Keratinocyte (primary cell): Measurements from ENCODE around the gene PCBD1. TPM values are rescaled to one million over a fixed set of nuclear protein-coding genes. Genes with fewer than 3 reads are reported as not detected.

Source experiments
- DNase-seq: peaks from one replicate; pipeline ENCODE4 v3.0.0-alpha.2; 2011; ENCODE audit warnings: low read depth, missing footprints, low spot score
- FAIRE-seq: peaks from 2 replicates; lab custom pipeline; 2011; peaks lifted over from hg19 to GRCh38; lab: Jason Lieb, UNC
- H2AFZ ChIP-seq: 2 replicates; pipeline ENCODE4 v1.6.0; 2012; ENCODE audit warnings: low read length, control low read depth, inconsistent platforms; ENCODE audit not compliant: control insufficient read depth
- H3K27ac ChIP-seq: 2 replicates; pipeline ENCODE4 v1.5.1; 2011; ENCODE audit warnings: low read length; ENCODE audit not compliant: control insufficient read depth, insufficient read depth
- H3K27me3 ChIP-seq: 3 replicates; pipeline ENCODE4 v1.6.0; 2011; ENCODE audit warnings: low read length; ENCODE audit not compliant: control insufficient read depth, insufficient read depth; ENCODE audit errors: extremely low read depth
- H3K36me3 ChIP-seq, 2 experiments: 2 replicates in 1 of 2; 3 replicates in 1 of 2; pipeline ENCODE4 v1.5.1; 2011; ENCODE audit warnings: low read length in 2 of 2, mild to moderate bottlenecking in 1 of 2; ENCODE audit not compliant: control insufficient read depth in 2 of 2, insufficient read depth in 2 of 2; ENCODE audit errors: extremely low read depth in 1 of 2
- H3K4me1 ChIP-seq: 3 replicates; pipeline ENCODE4 v1.5.1; 2011; ENCODE audit warnings: low read length; ENCODE audit not compliant: control insufficient read depth, insufficient read depth; ENCODE audit errors: extremely low read depth
- H3K4me2 ChIP-seq: 3 replicates; pipeline ENCODE4 v1.6.0; 2011; ENCODE audit warnings: low read depth, low read length; ENCODE audit not compliant: control insufficient read depth, insufficient read depth; ENCODE audit errors: extremely low read depth
- H3K4me3 ChIP-seq, 3 experiments: fragments of 200-600 bp in 1 of 3; sonication (generic) in 1 of 3; 2 replicates in 2 of 3; 3 replicates in 1 of 3; pipeline ENCODE4 v1.5.1; 2011 to 2016; ENCODE audit warnings: low read length in 3 of 3, mild to moderate bottlenecking in 3 of 3, control low read depth in 2 of 3, inconsistent platforms in 1 of 3, low read depth in 1 of 3, mixed read lengths in 1 of 3, mixed run types in 1 of 3, moderate library complexity in 1 of 3; ENCODE audit not compliant: control insufficient read depth in 2 of 3, insufficient read depth in 2 of 3; ENCODE audit errors: extremely low read depth in 1 of 3
- H3K79me2 ChIP-seq: 2 replicates; pipeline ENCODE4 v1.6.0; 2012; ENCODE audit warnings: low read length; ENCODE audit not compliant: control insufficient read depth, insufficient read depth
- H3K9ac ChIP-seq: 3 replicates; pipeline ENCODE4 v1.6.0; 2011; ENCODE audit warnings: low read length; ENCODE audit not compliant: control insufficient read depth, insufficient read depth; ENCODE audit errors: extremely low read depth
- H3K9me1 ChIP-seq: 3 replicates; pipeline ENCODE4 v1.6.0; 2011; ENCODE audit warnings: low read length; ENCODE audit not compliant: control insufficient read depth, insufficient read depth; ENCODE audit errors: extremely low read depth
- H3K9me3 ChIP-seq: 2 replicates; pipeline ENCODE4 v1.5.1; 2012; ENCODE audit warnings: low read depth, low read length; ENCODE audit not compliant: control insufficient read depth
- H4K20me1 ChIP-seq: 3 replicates; pipeline ENCODE4 v1.6.0; 2011; ENCODE audit warnings: low read length; ENCODE audit not compliant: control insufficient read depth, insufficient read depth; ENCODE audit errors: extremely low read depth
- CTCF ChIP-seq, 3 experiments: IDR thresholded peaks in 1 of 3; conservative IDR thresholded peaks in 1 of 3; optimal IDR thresholded peaks in 1 of 3; 2 replicates in 2 of 3; 3 replicates in 1 of 3; pipeline versions ENCODE3 to v1.5.1; 2011; ENCODE audit warnings: low read length in 3 of 3, mild to moderate bottlenecking in 3 of 3, moderate library complexity in 2 of 3, control low read depth in 1 of 3, inconsistent platforms in 1 of 3; ENCODE audit not compliant: insufficient read depth in 2 of 3; ENCODE audit errors: extremely low read depth in 1 of 3
- EZH2 ChIP-seq: IDR thresholded peaks from one replicate; pipeline ENCODE4 v1.6.1; 2012; ENCODE audit warnings: inconsistent platforms, mild to moderate bottlenecking, low read length, moderate library complexity
- dilution Hi-C: fragments of 300-500 bp; cut with MboI; formaldehyde crosslinking; loops from one replicate; pipeline ENCODE4 v1.7.0; 2020; ENCODE audit warnings: low sequenced_read_pairs; ENCODE audit not compliant: extremely low pct_ligation_motif_present
- polyA plus RNA-seq, 5 experiments: library from polyadenylated mRNA; depleted of rRNA in 3 of 5; stranded (reverse) in 3 of 5; stranded (forward) in 1 of 5; unstranded in 1 of 5; fragments of >200 nt; gene quantifications; 1 replicate in 1 of 5; 2 replicates in 3 of 5; 3 replicates in 1 of 5; pipeline versions ENCODE4 v1.2.1 to v1.2.3, GENCODE V29; 2011 to 2012; ENCODE audit warnings: missing spikeins in 2 of 5, low read depth in 1 of 5, low replicate concordance in 1 of 5

The PCBD1 gene
- polyA plus RNA-seq, 1 donor (not counting 4 experiments of a cell fraction or from before 2014, with no cell fraction given) = 41.5 TPM

GRCh38 chr10:70885931-70886903 lies 2.1 kb downstream of the PCBD1 start:
- TF ChIP-seq EZH2 (no peak), CTCF (optimal IDR thresholded peaks at IDR 0.05 in 1 of 3, IDR thresholded peaks at IDR 0.05 in 1 of 3, conservative IDR thresholded peaks at IDR 0.05 in 1 of 3; ENCODE audit: extremely low read depth in 1 of 3, insufficient read depth in 2 of 3, low read length in 3 of 3) (no peak)
- H3K4me1 ChIP-seq = peaks cover 6% of the 10 kb centered on the region
- no peak overlapping the region for H3K27ac ChIP-seq
- no peaks in the 10 kb centered on the region for H4K20me1 ChIP-seq
- no peak overlapping the region for H2AFZ ChIP-seq
- no peaks in the 10 kb centered on the region for H3K9me1 ChIP-seq
- FAIRE-seq (no peak), DNase-seq (no peak)
- dilution Hi-C loops = no loop called here
- H3K36me3 ChIP-seq = peaks cover 7 to 16% of the 10 kb centered on the region in 2 experiments
- no peaks in the 10 kb centered on the region for H3K79me2 ChIP-seq
- H3K4me3 ChIP-seq = no peak overlapping the region
- H3K4me2 ChIP-seq = no peak overlapping the region
- H3K9ac ChIP-seq = no peak overlapping the region
- H3K9me3 ChIP-seq = no peaks in the 10 kb centered on the region
- H3K27me3 ChIP-seq = no peaks in the 10 kb centered on the region

GRCh38 chr10:70885481-70885880 lies 2.9 kb downstream of the PCBD1 start:
- dilution Hi-C loops = no loop called here
- no peak for DNase-seq

More at GRCh38 chr10:70885481-70885880, 2.9 kb downstream of the PCBD1 start:
- no peak for TF ChIP-seq EZH2
- TF ChIP-seq CTCF (optimal IDR thresholded peaks at IDR 0.05 in 1 of 3, IDR thresholded peaks at IDR 0.05 in 1 of 3, conservative IDR thresholded peaks at IDR 0.05 in 1 of 3; ENCODE audit: extremely low read depth in 1 of 3, insufficient read depth in 2 of 3, low read length in 3 of 3) = no peak
- H3K9me3 ChIP-seq = no peaks in the 10 kb centered on the region
- no peak overlapping the region for H3K4me2 ChIP-seq
- no peaks in the 10 kb centered on the region for H3K79me2 ChIP-seq
- H2AFZ ChIP-seq = no peak overlapping the region
- no peaks in the 10 kb centered on the region for H3K9me1 ChIP-seq
- no peak overlapping the region for H3K9ac ChIP-seq
- H3K4me1 ChIP-seq = peaks cover 6% of the 10 kb centered on the region
- no peak overlapping the region for H3K27ac ChIP-seq
- H4K20me1 ChIP-seq = no peaks in the 10 kb centered on the region
- FAIRE-seq = no peak
- no peaks in the 10 kb centered on the region for H3K27me3 ChIP-seq
- H3K36me3 ChIP-seq = peaks cover 7 to 16% of the 10 kb centered on the region in 2 experiments
- H3K4me3 ChIP-seq = no peak overlapping the region
